T-cell (primary cell): ENCODE results near the gene NUSAP1. TPM values are rescaled to one million over a fixed set of nuclear protein-coding genes. Genes with fewer than 3 reads are reported as not detected.
"Not testable (repeated sequence)": the region's sequence is repeated elsewhere in the genome, so short reads cannot be mapped to it uniquely, and the experiment has no call there.

Experiments used
- ATAC-seq, 4 experiments: fragments of 200-7000 bp in 3 of 4; fragments of 150-1000 bp in 1 of 4; cut with Tn5 transposase; replicated peaks in 1 of 4; 1 replicate in 3 of 4; 2 replicates in 1 of 4; pipeline ENCODE4 v1.10.0; 2021; ENCODE audit warnings: moderate library complexity in 3 of 4, mild to moderate bottlenecking in 2 of 4, moderate number of reproducible peaks in 1 of 4
- CTCF ChIA-PET, 2 donors: fragments of 300-600 bp; sonication (Branson Sonifier 250); formaldehyde crosslinking; loops; one replicate each; lab custom pipeline; 2022; ENCODE audit warnings: antibody characterized with exemption in 2 of 2; lab: Charles Lee
- POLR2A ChIA-PET, 2 donors: fragments of 300-600 bp; sonication (Branson Sonifier 250); formaldehyde crosslinking; loops; one replicate each; lab custom pipeline; 2022; ENCODE audit warnings: antibody characterized with exemption in 2 of 2; lab: Charles Lee
- DNase-seq, 35 experiments: peaks; one replicate each; pipeline versions ENCODE4 v3.0.0 to v3.0.0-alpha.2; 2013 to 2023
- H3K27ac ChIP-seq: one replicate; pipeline ENCODE4 v1.5.1; 2013; ENCODE audit warnings: low read length
- H3K27me3 ChIP-seq, 2 experiments: replicated peaks in 1 of 2; 1 replicate in 1 of 2; 2 replicates in 1 of 2; pipeline versions ENCODE4 v1.6.1 to v1.7.0; 2013; ENCODE audit warnings: low read length in 1 of 2, mixed read lengths in 1 of 2; ENCODE audit not compliant: control insufficient read depth in 2 of 2, insufficient read depth in 2 of 2; ENCODE audit errors: extremely low read depth in 1 of 2
- H3K36me3 ChIP-seq, 2 donors: 1 replicate in 1 of 2; 2 replicates in 1 of 2; pipeline versions ENCODE4 v1.6.1 to v1.7.0; 2013; ENCODE audit warnings: low read length in 1 of 2; ENCODE audit not compliant: control insufficient read depth in 2 of 2, insufficient read depth in 1 of 2; ENCODE audit errors: extremely low read depth in 1 of 2
- H3K4me1 ChIP-seq, 2 experiments: 1 replicate in 1 of 2; 2 replicates in 1 of 2; pipeline versions ENCODE4 v1.6.1 to v1.7.0; 2013; ENCODE audit warnings: low read length in 2 of 2, mixed read lengths in 1 of 2; ENCODE audit not compliant: insufficient read depth in 2 of 2, control insufficient read depth in 1 of 2; ENCODE audit errors: extremely low read depth in 1 of 2
- H3K4me3 ChIP-seq, 2 donors: 1 replicate in 1 of 2; 2 replicates in 1 of 2; pipeline versions ENCODE4 v1.5.1 to v1.7.0; 2013; ENCODE audit warnings: mild to moderate bottlenecking in 2 of 2, low read length in 1 of 2, moderate library complexity in 1 of 2; ENCODE audit not compliant: control insufficient read depth in 1 of 2; ENCODE audit errors: extremely low read depth in 1 of 2
- H3K9me3 ChIP-seq: 2 replicates; pipeline ENCODE4 v1.7.0; 2013
- H3K27ac Mint-ChIP-seq, 2 donors: one replicate each; pipeline ENCODE4 v1.8.0; 2020 to 2021; ENCODE audit warnings: mild to moderate bottlenecking in 2 of 2, mixed read lengths in 2 of 2
- H3K27me3 Mint-ChIP-seq, 2 donors: one replicate each; pipeline ENCODE4 v1.8.0; 2021 to 2022; ENCODE audit warnings: mixed read lengths in 2 of 2
- H3K36me3 Mint-ChIP-seq: one replicate; pipeline ENCODE4 v1.8.0; 2021; ENCODE audit warnings: mixed read lengths
- H3K4me1 Mint-ChIP-seq, 3 donors: one replicate each; pipeline ENCODE4 v1.8.0; 2020 to 2022; ENCODE audit warnings: mixed read lengths in 3 of 3, mild to moderate bottlenecking in 1 of 3
- H3K4me3 Mint-ChIP-seq, 3 donors: one replicate each; pipeline ENCODE4 v1.8.0; 2020 to 2022; ENCODE audit warnings: mild to moderate bottlenecking in 3 of 3, mixed read lengths in 3 of 3, moderate library complexity in 3 of 3
- H3K9me3 Mint-ChIP-seq, 3 donors: one replicate each; pipeline ENCODE4 v1.8.0; 2020 to 2022; ENCODE audit warnings: mixed read lengths in 3 of 3
- WGBS: methylation state at CpG from one replicate; pipeline ENCODE4 v1.1.5; 2013; ENCODE audit warnings: missing lambda C conversion rate; ENCODE audit not compliant: insufficient coverage; 5-methylcytosine and 5-hydroxymethylcytosine counted together
- total RNA-seq, 35 experiments: library from RNA in 6 of 35; stranded (reverse) in 6 of 35; fragments of 120-200 nt in 1 of 35; gene quantifications; one replicate each; pipeline versions ENCODE4 v1.2.1 to v1.2.4 and lab custom pipeline; 2013 to 2026

Gene NUSAP1
- total RNA-seq, 5 donors from 2014 or later (not counting 1 experiment from before 2014, with no cell fraction given) = 5.4 to 9.4 (median 7.0) TPM

DNA sequence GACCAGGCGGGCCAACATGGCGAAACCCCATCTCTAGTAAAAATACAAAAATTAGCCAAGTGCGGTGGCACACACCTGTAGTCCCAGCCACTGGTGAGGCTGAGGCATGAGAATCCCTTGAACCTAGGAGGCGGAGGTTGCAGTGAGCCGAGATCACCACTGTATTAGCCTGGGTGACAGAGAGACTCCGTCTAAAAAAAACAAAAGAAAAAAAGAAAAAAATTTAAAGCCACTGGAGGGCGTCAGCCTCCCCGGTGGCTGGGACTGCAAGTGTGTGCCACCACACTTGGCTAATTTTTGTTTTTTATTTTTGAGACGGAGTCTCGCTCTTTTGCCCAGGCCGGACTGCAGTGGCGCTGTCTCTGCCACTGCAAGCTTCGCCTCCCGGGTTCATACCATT lies 92.1 kb downstream of the NUSAP1 start:
- Histone ChIP-seq H3K4me1 (peaks cover 0 to 22% of the 10 kb centered on the region in 2 experiments), H3K9me3 (no peaks in the 10 kb centered on the region), H3K36me3 (peaks cover 0 to 3% of the 10 kb centered on the region in 2 donors), H3K27me3 (no peaks in the 10 kb centered on the region), H3K27ac (no peak overlapping the region), H3K4me3 (no peak overlapping the region)
- WGBS = 93% methylated on average over 12 of the region's 14 CpGs
- Mint-ChIP-seq H3K27me3 (no peaks in the 10 kb centered on the region), H3K4me3 (no peak overlapping the region), H3K9me3 (no peaks in the 10 kb centered on the region), H3K36me3 (peaks cover 8% of the 10 kb centered on the region), H3K27ac (peak overlapping the region; percentile 1 to 16), H3K4me1 (peaks cover 38 to 43% (median 40%) of the 10 kb centered on the region in 3 donors)
- ATAC-seq (no peak), DNase-seq (no peak)
- CTCF ChIA-PET = no interaction called here
- POLR2A ChIA-PET = no interaction called here

DNA sequence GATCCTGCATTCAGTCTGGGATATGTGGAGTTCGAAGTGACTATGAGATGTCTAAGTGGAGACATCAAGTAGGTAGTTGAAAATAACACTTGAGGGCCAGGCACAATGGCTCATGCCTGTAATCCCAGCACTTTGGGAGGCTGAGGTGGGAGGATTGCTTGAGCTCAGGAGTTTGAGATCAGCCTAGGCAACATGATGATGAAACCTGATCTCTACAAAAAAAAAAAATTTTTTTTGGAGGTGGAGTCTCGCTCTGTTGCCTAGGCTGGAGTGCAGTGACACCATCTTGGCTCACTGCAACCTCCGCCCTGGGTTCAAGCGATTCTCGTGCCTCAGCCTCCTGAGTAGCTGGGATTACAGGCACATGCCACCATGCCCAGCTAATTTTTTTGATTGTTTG lies 93.2 kb downstream of the NUSAP1 start:
- POLR2A ChIA-PET, H3K36me3 ChIP-seq: not testable (repeated sequence)

DNA sequence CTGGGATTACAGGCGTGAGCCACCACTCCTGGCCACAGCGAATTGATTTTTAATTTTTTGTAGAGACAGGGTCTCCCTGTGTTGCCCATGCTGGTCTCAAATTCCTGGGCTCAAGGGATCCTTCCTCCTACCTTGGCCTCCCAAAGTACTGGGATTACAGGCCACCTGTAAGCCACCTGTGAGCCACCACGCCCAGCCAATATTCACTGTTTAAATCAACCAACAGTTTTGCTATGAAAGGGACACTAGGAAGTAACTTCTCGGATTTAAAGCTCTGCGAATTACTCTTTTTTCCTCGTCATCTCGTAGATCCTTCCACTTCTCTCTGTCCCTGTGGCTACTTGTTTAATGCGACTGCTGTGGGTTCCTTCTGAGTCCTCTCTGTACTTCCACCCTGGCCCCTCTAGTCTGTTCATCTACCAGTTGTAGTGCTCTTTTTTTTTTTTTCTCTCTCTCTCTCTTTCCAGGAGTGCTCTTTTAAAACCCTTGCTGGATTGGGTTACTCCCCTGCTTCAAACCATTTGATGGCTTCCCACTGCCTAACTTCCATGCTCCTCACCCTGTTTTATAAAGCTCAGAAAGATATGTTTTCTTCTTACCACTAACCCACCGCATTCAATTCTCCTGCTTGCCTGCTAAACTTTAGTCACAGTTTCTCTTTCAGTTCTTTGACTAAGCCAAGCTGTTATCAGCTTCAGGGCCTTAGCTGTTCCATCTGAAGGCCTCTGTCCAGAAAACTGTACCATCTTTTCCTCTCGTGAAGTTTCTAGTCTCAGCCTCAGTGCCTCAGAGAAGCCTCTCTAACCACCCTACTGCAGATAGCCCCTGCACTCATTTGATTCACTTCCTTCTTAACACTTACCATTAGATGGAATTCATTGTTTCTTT lies 96.6 kb downstream of the NUSAP1 start:
- peaks cover 0 to 3% of the 10 kb centered on the region in 2 donors for H3K36me3 ChIP-seq
- ChIA-PET POLR2A (no interaction called here), CTCF (no interaction called here)
- H3K9me3 Mint-ChIP-seq = no peaks in the 10 kb centered on the region
- H3K4me3 ChIP-seq = no peak overlapping the region
- peak overlapping the region; percentile 61 to 76 for H3K27ac Mint-ChIP-seq
- peaks cover 22 to 27% (median 24%) of the 10 kb centered on the region in 3 donors for H3K4me1 Mint-ChIP-seq
- ATAC-seq (no peak), DNase-seq (no peak)
- H3K9me3 ChIP-seq = no peaks in the 10 kb centered on the region
- no peak overlapping the region for H3K27ac ChIP-seq
- peaks cover 0 to 9% of the 10 kb centered on the region in 2 experiments for H3K4me1 ChIP-seq
- WGBS = 78% methylated on average over 8 of the region's 10 CpGs
- no peaks in the 10 kb centered on the region for H3K27me3 Mint-ChIP-seq
- peak overlapping the region; percentile 1 to 32 (median 29) for H3K4me3 Mint-ChIP-seq
- peaks cover 5% of the 10 kb centered on the region for H3K36me3 Mint-ChIP-seq
- H3K27me3 ChIP-seq = no peaks in the 10 kb centered on the region

More for the DNA sequence above, 93.2 kb downstream of the NUSAP1 start:
- H3K4me1 Mint-ChIP-seq = peaks cover 28 to 33% (median 31%) of the 10 kb centered on the region in 3 donors
- H3K36me3 Mint-ChIP-seq, H3K27ac ChIP-seq, H3K27ac Mint-ChIP-seq, H3K9me3 Mint-ChIP-seq, H3K27me3 ChIP-seq, H3K27me3 Mint-ChIP-seq, H3K4me3 Mint-ChIP-seq, H3K9me3 ChIP-seq, ATAC-seq, H3K4me3 ChIP-seq, DNase-seq: not testable (repeated sequence)
- CTCF ChIA-PET = interaction anchor here in 1 of 2 donors (0.6 kb wide), 1 partner anchor 23 kb away, joined by 3 read pairs; no protein-coding TSS in a partner anchor
- peaks cover 0 to 22% of the 10 kb centered on the region in 2 experiments for H3K4me1 ChIP-seq
- 92% methylated on average over 5 of the region's 5 CpGs for WGBS

Other genes with a start within 250 kb of the NUSAP1 start
- 10 to 100 TPM; 31.3 to 34.7 (median 33.7) TPM for gene INO80, start 216.6 kb upstream of the NUSAP1 start, total RNA-seq
- gene EXD1, start 102.1 kb upstream of the NUSAP1 start, total RNA-seq = not detected
- 10 to 100 TPM; 20.5 to 34.4 (median 31.1) TPM for gene CHP1, start 101.6 kb upstream of the NUSAP1 start, total RNA-seq
- gene OIP5, start 290 bp upstream of the NUSAP1 start, total RNA-seq = under 1 TPM in 3 of 5 donors, not detected in 2; 0.58 to 0.82 (median 0.70) TPM
- gene NDUFAF1, start 69.6 kb downstream of the NUSAP1 start, total RNA-seq = 10 to 100 TPM in 3 of 5 donors, 1 to 10 TPM in 2; 5.5 to 13.7 (median 12.7) TPM
- 10 to 100 TPM; 30.6 to 45.9 (median 37.5) TPM for gene RTF1, start 84.2 kb downstream of the NUSAP1 start, total RNA-seq
- under 1 TPM in 1 of 5 donors, not detected in 4; 0.38 TPM for gene ITPKA, start 161.0 kb downstream of the NUSAP1 start, total RNA-seq
- gene LTK, start 180.9 kb downstream of the NUSAP1 start, total RNA-seq = 10 to 100 TPM in 1 of 5 donors, 1 to 10 TPM in 4; 2.0 to 14.3 (median 6.8) TPM
- 10 to 100 TPM; 33.5 to 57.8 (median 53.2) TPM for gene RPAP1, start 211.4 kb downstream of the NUSAP1 start, total RNA-seq
- 1 to 10 TPM in 1 of 5 donors, under 1 TPM in 3, not detected in 1; 0.62 to 1.5 (median 0.78) TPM for gene TYRO3, start 226.3 kb downstream of the NUSAP1 start, total RNA-seq